ENCODE results near the gene UVSSA. TPM values are rescaled to one million over a fixed set of nuclear protein-coding genes. Genes with fewer than 3 reads are reported as not detected.

The UVSSA gene
- polyA plus RNA-seq, 1 experiment, result 5.8 TPM

- H3K27me3 ChIP-seq (ENCODE audit: control insufficient read depth, insufficient read depth, low read length), result peaks cover 32% of the 10 kb centered on the region
- CTCF ChIA-PET, result no interaction called here
- no peak for DNase-seq (ENCODE audit: low read depth)
Measured at GRCh38 chr4:1409079-1409478, 62.1 kb downstream of the UVSSA start.

DNA sequence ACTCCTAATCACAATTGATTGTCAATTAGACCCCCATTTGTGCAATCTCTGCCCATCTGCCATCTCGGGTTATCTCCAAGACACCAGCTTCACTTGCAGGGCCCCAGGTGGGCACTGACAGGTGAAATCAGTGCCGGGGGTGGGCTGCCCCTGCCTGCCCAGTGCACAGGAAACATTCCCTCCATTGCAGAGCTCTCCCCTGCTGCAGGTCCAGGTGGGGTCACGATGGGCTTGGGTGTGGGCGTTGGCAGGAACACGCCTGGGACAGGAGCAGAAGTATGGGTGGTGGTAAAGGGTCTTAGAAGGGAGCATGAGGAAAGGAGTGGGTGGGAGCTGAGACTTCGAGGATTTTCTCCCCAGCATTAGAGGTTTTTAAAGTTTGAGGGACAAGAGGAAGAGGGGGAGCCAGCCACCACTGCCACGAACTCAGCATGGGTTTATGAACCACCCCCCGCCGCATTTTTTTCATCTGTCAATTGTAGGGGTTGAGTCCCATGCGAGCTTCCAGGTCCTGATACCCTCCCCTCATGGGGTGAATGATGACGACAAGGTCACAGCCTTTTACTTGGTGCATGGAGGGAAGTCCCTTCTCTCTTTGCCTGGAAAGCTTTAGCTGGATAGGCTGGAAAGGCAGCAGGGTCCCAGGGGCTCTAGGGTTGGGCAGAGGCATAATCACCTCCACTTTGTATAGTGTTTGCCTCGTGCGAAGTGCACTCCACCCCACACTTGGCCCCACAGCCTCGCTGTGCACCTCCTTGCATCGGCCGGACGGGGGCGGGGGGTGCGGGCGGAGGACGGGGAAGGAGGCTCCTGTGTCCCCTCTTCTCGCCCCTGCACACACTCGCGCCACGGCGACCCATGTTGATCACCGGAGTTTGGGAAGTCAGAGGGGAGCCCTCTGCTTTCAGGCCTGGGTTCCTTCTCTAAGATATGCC is 62.8 kb downstream of the UVSSA start:
- H3K27me3 ChIP-seq (ENCODE audit: control insufficient read depth, insufficient read depth, low read length), result peaks cover 25% of the 10 kb centered on the region
- ChIA-PET POLR2A (no interaction called here), CTCF (no interaction called here)

More at GRCh38 chr4:1409079-1409478, 62.1 kb downstream of the UVSSA start:
- POLR2A ChIA-PET, result no interaction called here
- TF ChIP-seq, protein P1, sequence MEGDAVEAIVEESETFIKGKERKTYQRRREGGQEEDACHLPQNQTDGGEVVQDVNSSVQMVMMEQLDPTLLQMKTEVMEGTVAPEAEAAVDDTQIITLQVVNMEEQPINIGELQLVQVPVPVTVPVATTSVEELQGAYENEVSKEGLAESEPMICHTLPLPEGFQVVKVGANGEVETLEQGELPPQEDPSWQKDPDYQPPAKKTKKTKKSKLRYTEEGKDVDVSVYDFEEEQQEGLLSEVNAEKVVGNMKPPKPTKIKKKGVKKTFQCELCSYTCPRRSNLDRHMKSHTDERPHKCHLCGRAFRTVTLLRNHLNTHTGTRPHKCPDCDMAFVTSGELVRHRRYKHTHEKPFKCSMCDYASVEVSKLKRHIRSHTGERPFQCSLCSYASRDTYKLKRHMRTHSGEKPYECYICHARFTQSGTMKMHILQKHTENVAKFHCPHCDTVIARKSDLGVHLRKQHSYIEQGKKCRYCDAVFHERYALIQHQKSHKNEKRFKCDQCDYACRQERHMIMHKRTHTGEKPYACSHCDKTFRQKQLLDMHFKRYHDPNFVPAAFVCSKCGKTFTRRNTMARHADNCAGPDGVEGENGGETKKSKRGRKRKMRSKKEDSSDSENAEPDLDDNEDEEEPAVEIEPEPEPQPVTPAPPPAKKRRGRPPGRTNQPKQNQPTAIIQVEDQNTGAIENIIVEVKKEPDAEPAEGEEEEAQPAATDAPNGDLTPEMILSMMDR (IDR thresholded peaks at IDR 0.05; ENCODE audit: insufficient read depth, low read depth, low read length), result no peak
- Histone ChIP-seq H3K4me3 (ENCODE audit: low read depth, low read length) (no peak overlapping the region), H3K36me3 (ENCODE audit: control insufficient read depth, insufficient read depth, low read length) (no peaks in the 10 kb centered on the region)

GRCh38 chr4:1410491-1411325 is 63.7 kb downstream of the UVSSA start:
- no peaks in the 10 kb centered on the region for H3K36me3 ChIP-seq (ENCODE audit: control insufficient read depth, insufficient read depth, low read length)
- ChIA-PET CTCF (no interaction called here), POLR2A (no interaction called here)
- no peak overlapping the region for H3K4me3 ChIP-seq (ENCODE audit: low read depth, low read length)
- TF ChIP-seq, protein P1 (IDR thresholded peaks at IDR 0.05; ENCODE audit: insufficient read depth, low read depth, low read length), result no peak
- H3K27me3 ChIP-seq (ENCODE audit: control insufficient read depth, insufficient read depth, low read length), result peaks cover 22% of the 10 kb centered on the region
- DNase-seq (ENCODE audit: low read depth), result no peak

More for the DNA sequence above, 62.8 kb downstream of the UVSSA start:
- DNase-seq (ENCODE audit: low read depth), result no peak
- TF ChIP-seq, protein P1 (IDR thresholded peaks at IDR 0.05; ENCODE audit: insufficient read depth, low read depth, low read length), result no peak
- no peak overlapping the region for H3K4me3 ChIP-seq (ENCODE audit: low read depth, low read length)
- no peaks in the 10 kb centered on the region for H3K36me3 ChIP-seq (ENCODE audit: control insufficient read depth, insufficient read depth, low read length)

DNA sequence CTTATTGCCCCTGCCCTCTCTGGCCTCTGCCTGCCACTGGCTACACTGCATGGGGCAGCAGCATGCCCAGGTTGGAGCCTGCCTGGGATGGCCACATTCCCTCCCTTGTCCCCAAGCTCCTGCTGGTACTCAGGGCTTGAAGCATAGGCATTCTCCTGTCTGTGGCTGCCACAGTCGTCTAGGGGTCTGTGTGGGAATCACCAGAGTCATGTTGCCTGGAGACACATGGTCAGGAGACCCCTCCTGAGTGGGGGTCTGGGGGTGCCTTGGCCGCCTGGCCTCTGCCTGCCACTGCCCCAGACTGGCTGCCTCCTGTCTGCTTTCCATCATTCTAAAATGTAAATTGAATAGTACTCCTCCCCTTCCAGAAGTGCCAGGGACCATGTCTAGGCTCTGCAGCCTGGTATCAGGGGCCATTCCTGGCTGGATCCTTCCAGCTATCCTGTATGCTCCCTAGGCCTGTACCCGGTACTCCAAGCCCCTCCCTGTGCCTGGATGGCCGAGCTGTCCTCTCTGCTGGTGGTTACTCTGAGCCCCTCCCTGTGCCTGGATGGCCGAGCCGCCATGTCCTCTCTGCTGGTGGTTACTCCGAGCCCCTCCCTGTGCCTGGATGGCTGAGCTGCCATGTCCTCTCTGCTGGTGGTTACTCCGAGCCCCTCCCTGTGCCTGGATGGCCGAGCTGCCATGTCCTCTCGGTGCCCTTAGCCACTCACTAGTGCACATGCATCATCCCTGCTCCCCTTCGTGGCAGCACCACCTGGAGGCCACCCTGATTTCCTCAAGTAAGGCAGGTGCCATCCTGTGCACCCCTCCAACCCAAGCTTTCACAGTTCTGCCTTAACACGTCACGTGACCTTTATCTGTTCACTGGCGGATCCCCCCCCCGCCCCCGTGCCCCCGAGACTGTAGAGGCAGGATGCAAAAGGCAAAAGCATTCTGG is 64.7 kb downstream of the UVSSA start:
- Histone ChIP-seq H3K36me3 (ENCODE audit: control insufficient read depth, insufficient read depth, low read length) (no peaks in the 10 kb centered on the region), H3K4me3 (ENCODE audit: low read depth, low read length) (no peak overlapping the region), H3K27me3 (ENCODE audit: control insufficient read depth, insufficient read depth, low read length) (peaks cover 18% of the 10 kb centered on the region)
- ChIA-PET POLR2A (no interaction called here), CTCF (no interaction called here)
- DNase-seq (ENCODE audit: low read depth), result no peak
- TF ChIP-seq, protein P1 (IDR thresholded peaks at IDR 0.05; ENCODE audit: insufficient read depth, low read depth, low read length), result no peak
